Fibroblast of lung (primary cell): ENCODE results near the gene TBX21. TPM values are rescaled to one million over a fixed set of nuclear protein-coding genes. Genes with fewer than 3 reads are reported as not detected.

ENCODE experiments used
- DNase-seq, 2 donors: peaks; one replicate each; pipeline versions ENCODE4 v3.0.0 to v3.0.0-alpha.2; 2010; ENCODE audit warnings: low read depth in 2 of 2
- H2AFZ ChIP-seq: 2 replicates; pipeline ENCODE4 v1.5.1; 2012; ENCODE audit warnings: low read length, control low read depth, inconsistent platforms
- H3K27ac ChIP-seq: 2 replicates; pipeline ENCODE4 v1.5.1; 2011; ENCODE audit warnings: low read length, control low read depth; ENCODE audit not compliant: insufficient read depth
- H3K27me3 ChIP-seq: 2 replicates; pipeline ENCODE4 v1.5.1; 2011; ENCODE audit warnings: mild to moderate bottlenecking, low read length; ENCODE audit not compliant: control insufficient read depth, insufficient read depth
- H3K36me3 ChIP-seq: 2 replicates; pipeline ENCODE4 v1.5.1; 2011; ENCODE audit warnings: low read length; ENCODE audit not compliant: control insufficient read depth, insufficient read depth
- H3K4me1 ChIP-seq: 2 replicates; pipeline ENCODE4 v1.5.1; 2011; ENCODE audit warnings: low read length; ENCODE audit not compliant: control insufficient read depth, insufficient read depth; ENCODE audit errors: extremely low read depth
- H3K4me2 ChIP-seq: 2 replicates; pipeline ENCODE4 v1.5.1; 2011; ENCODE audit warnings: low read length, control low read depth; ENCODE audit not compliant: insufficient read depth; ENCODE audit errors: extremely low read depth
- H3K4me3 ChIP-seq, 4 experiments: fragments of 200-600 bp in 1 of 4; sonication (generic) in 1 of 4; replicated peaks in 1 of 4; 2 replicates each; pipeline ENCODE4 v1.5.1; 2011 to 2016; ENCODE audit warnings: low read length in 4 of 4, low read depth in 3 of 4, mild to moderate bottlenecking in 3 of 4, control low read depth in 2 of 4, inconsistent platforms in 1 of 4, mixed read lengths in 1 of 4; ENCODE audit not compliant: insufficient read depth in 1 of 4; ENCODE audit errors: control extremely low read depth in 1 of 4
- H3K79me2 ChIP-seq: 2 replicates; pipeline ENCODE4 v1.5.1; 2012; ENCODE audit warnings: mild to moderate bottlenecking, low read length, inconsistent platforms; ENCODE audit not compliant: control insufficient read depth, insufficient read depth
- H3K9ac ChIP-seq: 2 replicates; pipeline ENCODE4 v1.5.1; 2011; ENCODE audit warnings: mild to moderate bottlenecking, low read length, control low read depth; ENCODE audit not compliant: insufficient read depth
- H3K9me3 ChIP-seq: 2 replicates; pipeline ENCODE4 v1.5.1; 2012; ENCODE audit warnings: low read depth, low read length; ENCODE audit not compliant: control insufficient read depth, insufficient read depth
- H4K20me1 ChIP-seq: 2 replicates; pipeline ENCODE4 v1.5.1; 2011; ENCODE audit warnings: low read length; ENCODE audit not compliant: control insufficient read depth, insufficient read depth; ENCODE audit errors: extremely low read depth
- EZH2 ChIP-seq: IDR thresholded peaks from 2 replicates; pipeline ENCODE4 v1.5.1; 2012; ENCODE audit warnings: low read length, control low read depth, mild to moderate bottlenecking; ENCODE audit errors: missing control alignments
- polyA plus RNA-seq, 2 donors: library from polyadenylated mRNA; depleted of rRNA in 1 of 2; stranded (reverse) in 1 of 2; unstranded in 1 of 2; fragments of >200 nt; gene quantifications; 2 replicates each; pipeline ENCODE4 v1.2.1, GENCODE V29; 2011 to 2012; ENCODE audit warnings: missing spikeins in 1 of 2
- total RNA-seq: library from RNA; depleted of rRNA; stranded (reverse); fragments of >200 nt; gene quantifications from 2 replicates; pipeline ENCODE4 v1.2.1, GENCODE V29; 2014
- TF ChIP-seq, protein P1 (sequence below), 2 donors: IDR thresholded peaks in 1 of 2; conservative IDR thresholded peaks in 1 of 2; 1 replicate in 1 of 2; 2 replicates in 1 of 2; pipeline ENCODE4 v1.5.1; 2011 to 2012; ENCODE audit warnings: low read length in 2 of 2, control low read depth in 1 of 2, inconsistent platforms in 1 of 2, low read depth in 1 of 2, mild to moderate bottlenecking in 1 of 2

TBX21 gene
- total and polyA plus RNA-seq, 2 donors (not counting 1 experiment from before 2014, with no cell fraction given): not detected

DNA sequence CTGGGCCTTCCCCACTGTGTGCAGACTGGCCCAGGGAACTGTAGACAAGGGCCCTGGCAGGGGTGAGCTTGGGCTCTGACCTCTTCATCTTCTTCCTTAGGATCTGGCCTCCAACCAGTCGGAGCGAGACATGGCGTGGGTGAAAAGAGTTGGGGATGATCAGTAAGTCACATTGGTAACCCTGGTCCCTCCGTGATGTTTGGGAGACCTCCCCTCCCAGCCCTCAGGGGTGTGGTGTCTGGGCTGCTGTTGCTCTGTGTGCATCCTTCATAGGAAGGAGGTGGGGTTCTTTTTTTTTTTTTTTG, 33.5 kb upstream of the TBX21 start:
- TF ChIP-seq EZH2: no peak
- TF ChIP-seq, protein P1, sequence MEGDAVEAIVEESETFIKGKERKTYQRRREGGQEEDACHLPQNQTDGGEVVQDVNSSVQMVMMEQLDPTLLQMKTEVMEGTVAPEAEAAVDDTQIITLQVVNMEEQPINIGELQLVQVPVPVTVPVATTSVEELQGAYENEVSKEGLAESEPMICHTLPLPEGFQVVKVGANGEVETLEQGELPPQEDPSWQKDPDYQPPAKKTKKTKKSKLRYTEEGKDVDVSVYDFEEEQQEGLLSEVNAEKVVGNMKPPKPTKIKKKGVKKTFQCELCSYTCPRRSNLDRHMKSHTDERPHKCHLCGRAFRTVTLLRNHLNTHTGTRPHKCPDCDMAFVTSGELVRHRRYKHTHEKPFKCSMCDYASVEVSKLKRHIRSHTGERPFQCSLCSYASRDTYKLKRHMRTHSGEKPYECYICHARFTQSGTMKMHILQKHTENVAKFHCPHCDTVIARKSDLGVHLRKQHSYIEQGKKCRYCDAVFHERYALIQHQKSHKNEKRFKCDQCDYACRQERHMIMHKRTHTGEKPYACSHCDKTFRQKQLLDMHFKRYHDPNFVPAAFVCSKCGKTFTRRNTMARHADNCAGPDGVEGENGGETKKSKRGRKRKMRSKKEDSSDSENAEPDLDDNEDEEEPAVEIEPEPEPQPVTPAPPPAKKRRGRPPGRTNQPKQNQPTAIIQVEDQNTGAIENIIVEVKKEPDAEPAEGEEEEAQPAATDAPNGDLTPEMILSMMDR (conservative IDR thresholded peaks at IDR 0.05 in 1 of 2, IDR thresholded peaks at IDR 0.05 in 1 of 2; ENCODE audit: low read depth in 1 of 2, low read length in 2 of 2): no peak
- Histone ChIP-seq H3K27me3 (no peaks in the 10 kb centered on the region), H2AFZ (no peak overlapping the region), H3K36me3 (peaks cover 4% of the 10 kb centered on the region), H3K27ac (no peak overlapping the region), H3K4me3 (no peak overlapping the region), H3K4me2 (no peak overlapping the region), H4K20me1 (no peaks in the 10 kb centered on the region), H3K9me3 (no peaks in the 10 kb centered on the region), H3K4me1 (peaks cover 4% of the 10 kb centered on the region), H3K79me2 (no peaks in the 10 kb centered on the region), H3K9ac (no peak overlapping the region)
- DNase-seq: no peak

DNA sequence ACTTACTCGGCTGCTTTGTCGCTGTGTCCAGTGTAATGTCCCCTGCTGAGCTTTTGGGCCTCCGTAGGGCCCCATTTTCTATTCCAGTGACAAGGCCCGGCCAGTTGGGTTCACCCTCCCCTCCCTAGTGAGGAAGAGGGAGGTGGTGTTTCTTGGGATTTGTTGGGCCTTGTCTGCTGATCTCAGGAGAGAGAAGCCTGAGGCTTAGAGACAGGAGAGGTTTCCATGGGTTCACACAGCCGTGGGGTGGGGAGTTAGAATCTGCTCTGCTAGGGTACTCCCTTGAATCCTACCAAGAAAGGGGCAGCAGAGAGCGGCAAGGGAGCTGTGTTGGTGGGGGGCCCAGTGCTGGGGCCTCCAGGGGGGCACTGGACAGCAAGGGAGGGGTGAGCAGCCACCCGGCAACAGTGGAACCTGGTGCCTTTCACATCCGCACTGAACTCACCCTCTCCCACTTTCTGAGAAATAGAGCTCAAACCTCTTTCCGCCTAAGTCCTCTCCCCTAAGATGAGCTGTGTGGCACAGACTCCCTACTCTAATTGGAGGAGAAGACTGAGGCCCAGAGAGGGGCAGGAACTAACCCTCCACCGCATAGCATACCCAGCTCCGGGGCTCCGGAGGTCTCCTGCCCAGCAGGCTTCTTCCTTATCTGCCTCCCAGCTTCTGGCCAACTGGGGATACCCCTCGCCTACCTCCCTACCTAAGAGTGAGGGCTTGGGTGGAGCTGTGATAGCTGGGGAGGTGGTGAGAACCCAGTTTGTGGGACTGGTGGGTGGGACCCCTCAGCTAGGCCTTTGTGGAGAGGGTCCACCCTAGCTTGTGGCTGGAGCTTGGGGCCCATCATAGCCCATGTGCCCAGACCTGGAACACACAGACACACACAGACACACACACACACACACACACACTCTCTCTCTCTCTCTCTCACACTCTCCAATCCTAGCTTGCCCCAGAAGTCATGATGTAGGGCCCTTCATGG, 32.3 kb upstream of the TBX21 start:
- Histone ChIP-seq H3K4me2 (no peak overlapping the region), H2AFZ (no peak overlapping the region)

DNA sequence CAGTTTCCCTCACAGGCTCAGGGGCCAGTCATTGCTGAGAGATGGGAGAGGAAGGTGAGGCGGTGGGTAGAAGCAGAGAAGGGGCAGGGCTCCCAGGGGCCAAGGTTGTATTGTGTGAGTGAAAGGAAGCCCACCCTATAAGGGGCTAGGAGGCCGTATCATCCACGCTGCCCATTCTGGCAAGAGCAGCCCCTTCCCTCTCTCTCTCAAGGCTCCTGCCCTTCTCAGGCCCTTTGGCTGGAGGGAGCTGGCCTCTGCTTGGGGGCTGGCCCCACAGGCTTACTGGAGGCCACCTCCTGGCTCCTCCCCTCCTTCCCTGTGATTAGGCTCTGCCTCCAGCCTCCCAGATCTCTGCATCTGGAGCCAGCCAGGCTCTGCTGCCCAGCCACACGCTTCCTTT, 31.4 kb upstream of the TBX21 start:
- no peak overlapping the region for H2AFZ ChIP-seq
- H3K9ac ChIP-seq: no peak overlapping the region
- no peak overlapping the region for H3K27ac ChIP-seq
- no peak overlapping the region for H3K4me2 ChIP-seq
- H3K36me3 ChIP-seq: peaks cover 4% of the 10 kb centered on the region
- H4K20me1 ChIP-seq: no peaks in the 10 kb centered on the region
- H3K4me1 ChIP-seq: no peaks in the 10 kb centered on the region
- H3K79me2 ChIP-seq: no peaks in the 10 kb centered on the region
- no peaks in the 10 kb centered on the region for H3K27me3 ChIP-seq
- TF ChIP-seq EZH2: no peak
- TF ChIP-seq, protein P1 (conservative IDR thresholded peaks at IDR 0.05 in 1 of 2, IDR thresholded peaks at IDR 0.05 in 1 of 2; ENCODE audit: low read depth in 1 of 2, low read length in 2 of 2): no peak
- no peak overlapping the region for H3K4me3 ChIP-seq
- DNase-seq: no peak
- H3K9me3 ChIP-seq: no peaks in the 10 kb centered on the region

More for the DNA sequence above, 32.3 kb upstream of the TBX21 start:
- no peak for TF ChIP-seq EZH2
- TF ChIP-seq, protein P1 (conservative IDR thresholded peaks at IDR 0.05 in 1 of 2, IDR thresholded peaks at IDR 0.05 in 1 of 2; ENCODE audit: low read depth in 1 of 2, low read length in 2 of 2): no peak
- H3K9ac ChIP-seq: no peak overlapping the region
- DNase-seq: no peak
- no peaks in the 10 kb centered on the region for H3K79me2 ChIP-seq
- H3K4me1 ChIP-seq: no peaks in the 10 kb centered on the region
- H3K27me3 ChIP-seq: no peaks in the 10 kb centered on the region
- H3K27ac ChIP-seq: no peak overlapping the region
- no peak overlapping the region for H3K4me3 ChIP-seq
- H3K9me3 ChIP-seq: no peaks in the 10 kb centered on the region
- H3K36me3 ChIP-seq: peaks cover 4% of the 10 kb centered on the region
- H4K20me1 ChIP-seq: no peaks in the 10 kb centered on the region
